ENCODE data around the gene KAT14.

DNA sequence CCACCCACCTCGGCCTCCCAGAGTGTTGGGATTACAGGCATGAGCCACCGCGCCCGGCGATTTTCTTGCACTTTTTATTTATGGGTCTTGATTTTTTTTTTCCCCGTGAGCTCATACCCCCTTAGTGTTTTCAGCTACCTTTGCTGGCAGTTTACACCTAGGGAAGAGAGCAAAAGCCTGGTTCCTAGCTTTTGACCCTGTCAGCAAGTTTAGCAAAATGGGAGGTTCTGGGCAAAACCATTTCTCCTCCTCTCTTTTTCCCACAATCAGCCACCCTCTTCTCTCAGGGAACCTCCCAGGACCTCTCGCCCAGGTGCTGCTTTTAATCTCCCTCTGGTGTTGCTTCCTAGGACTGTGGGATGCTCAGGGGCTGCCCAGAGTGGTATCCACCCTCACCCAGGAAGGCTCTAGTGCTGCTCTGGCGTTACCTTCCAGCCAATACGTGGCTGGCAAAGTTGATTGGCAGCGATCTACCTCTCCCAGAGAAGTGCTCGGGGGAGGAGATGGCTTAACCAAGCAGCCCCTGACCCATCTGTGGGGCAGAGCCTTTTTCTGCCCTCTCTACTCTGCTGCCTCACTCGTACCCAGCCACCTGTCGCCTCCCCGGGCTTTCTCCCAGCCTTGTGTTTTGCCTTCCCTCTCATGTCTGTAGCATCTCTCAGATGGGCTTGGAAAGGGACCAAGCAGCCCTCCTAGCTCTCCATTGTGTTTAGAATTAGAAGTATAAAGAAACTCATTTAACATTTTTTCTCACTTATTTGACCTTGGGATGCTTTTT is 37.4 kb downstream of the KAT14 start:
- TF ChIP-seq, protein P1, sequence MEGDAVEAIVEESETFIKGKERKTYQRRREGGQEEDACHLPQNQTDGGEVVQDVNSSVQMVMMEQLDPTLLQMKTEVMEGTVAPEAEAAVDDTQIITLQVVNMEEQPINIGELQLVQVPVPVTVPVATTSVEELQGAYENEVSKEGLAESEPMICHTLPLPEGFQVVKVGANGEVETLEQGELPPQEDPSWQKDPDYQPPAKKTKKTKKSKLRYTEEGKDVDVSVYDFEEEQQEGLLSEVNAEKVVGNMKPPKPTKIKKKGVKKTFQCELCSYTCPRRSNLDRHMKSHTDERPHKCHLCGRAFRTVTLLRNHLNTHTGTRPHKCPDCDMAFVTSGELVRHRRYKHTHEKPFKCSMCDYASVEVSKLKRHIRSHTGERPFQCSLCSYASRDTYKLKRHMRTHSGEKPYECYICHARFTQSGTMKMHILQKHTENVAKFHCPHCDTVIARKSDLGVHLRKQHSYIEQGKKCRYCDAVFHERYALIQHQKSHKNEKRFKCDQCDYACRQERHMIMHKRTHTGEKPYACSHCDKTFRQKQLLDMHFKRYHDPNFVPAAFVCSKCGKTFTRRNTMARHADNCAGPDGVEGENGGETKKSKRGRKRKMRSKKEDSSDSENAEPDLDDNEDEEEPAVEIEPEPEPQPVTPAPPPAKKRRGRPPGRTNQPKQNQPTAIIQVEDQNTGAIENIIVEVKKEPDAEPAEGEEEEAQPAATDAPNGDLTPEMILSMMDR (IDR thresholded peaks at IDR 0.05) = no peak
- no peak for TF ChIP-seq POLR2A (IDR thresholded peaks at IDR 0.05)

All from body of pancreas (tissue), 4 donors.